Endothelial cell (in vitro differentiated cells): ENCODE data around the gene TK1. TPM values are rescaled to one million over a fixed set of nuclear protein-coding genes. Genes with fewer than 3 reads are reported as not detected.
A peak's percentile ranks its signal among the peaks of the same experiment; 100 is the strongest.

ENCODE experiments used
- DNase-seq: peaks from one replicate; pipeline ENCODE4 v3.0.0; 2021; ENCODE audit warnings: low spot score
- H3K27ac Mint-ChIP-seq: one replicate; pipeline ENCODE4 v1.8.0; 2021; ENCODE audit warnings: mixed read lengths, inconsistent platforms; ENCODE audit not compliant: unreplicated experiment
- H3K27me3 Mint-ChIP-seq: one replicate; pipeline ENCODE4 v1.8.0; 2021; ENCODE audit warnings: mild to moderate bottlenecking, moderate library complexity, mixed read lengths, inconsistent platforms; ENCODE audit not compliant: unreplicated experiment
- H3K36me3 Mint-ChIP-seq: one replicate; pipeline ENCODE4 v1.8.0; 2021; ENCODE audit warnings: mild to moderate bottlenecking, low read depth, mixed read lengths, inconsistent platforms; ENCODE audit not compliant: unreplicated experiment
- H3K4me1 Mint-ChIP-seq: one replicate; pipeline ENCODE4 v1.8.0; 2021; ENCODE audit warnings: mild to moderate bottlenecking, mixed read lengths, inconsistent platforms; ENCODE audit not compliant: unreplicated experiment
- H3K4me3 Mint-ChIP-seq: one replicate; pipeline ENCODE4 v1.8.0; 2021; ENCODE audit warnings: mild to moderate bottlenecking, mixed read lengths, inconsistent platforms; ENCODE audit not compliant: unreplicated experiment
- H3K9me3 Mint-ChIP-seq: one replicate; pipeline ENCODE4 v1.8.0; 2021; ENCODE audit warnings: mixed read lengths, inconsistent platforms; ENCODE audit not compliant: unreplicated experiment
- CTCF ChIP-seq: fragments of 200-600 bp; sonication (generic); IDR thresholded peaks from one replicate; pipeline ENCODE4 v1.5.0; 2021; ENCODE audit warnings: antibody characterized with exemption; ENCODE audit not compliant: unreplicated experiment
- total RNA-seq: library from RNA; stranded (reverse); fragmentation: NEBNext Ultra II Directional; extraction: Animal tissue kit (Norgen Biotek cat#: 25700); gene quantifications from one replicate; pipeline ENCODE4 v1.2.1, GENCODE V29; 2021; ENCODE audit not compliant: unreplicated experiment

Gene TK1
- total RNA-seq, 1 donor from 2014 or later = 23.8 TPM

- Mint-ChIP-seq H3K27ac (no peak overlapping the region), H3K9me3 (no peaks in the 10 kb centered on the region), H3K36me3 (peaks cover 11% of the 10 kb centered on the region), H3K4me1 (peaks cover 21% of the 10 kb centered on the region), H3K4me3 (no peak overlapping the region), H3K27me3 (no peaks in the 10 kb centered on the region)
- DNase-seq = no peak
- TF ChIP-seq CTCF = no peak
Measured at GRCh38 chr17:78208486-78208885, 21.6 kb upstream of the TK1 start.

GRCh38 chr17:78206298-78206697 is 19.4 kb upstream of the TK1 start:
- no peak overlapping the region for H3K4me3 Mint-ChIP-seq
- H3K27ac Mint-ChIP-seq = peak overlapping the region; percentile 53
- peaks cover 6% of the 10 kb centered on the region for H3K36me3 Mint-ChIP-seq
- no peak for TF ChIP-seq CTCF
- H3K4me1 Mint-ChIP-seq = peaks cover 16% of the 10 kb centered on the region
- DNase-seq = no peak
- H3K27me3 Mint-ChIP-seq = no peaks in the 10 kb centered on the region
- H3K9me3 Mint-ChIP-seq = no peaks in the 10 kb centered on the region

GRCh38 chr17:78205124-78205775 is 18.4 kb upstream of the TK1 start:
- Mint-ChIP-seq H3K27ac (no peak overlapping the region), H3K36me3 (peaks cover 6% of the 10 kb centered on the region), H3K4me3 (no peak overlapping the region), H3K9me3 (no peaks in the 10 kb centered on the region), H3K4me1 (peaks cover 16% of the 10 kb centered on the region), H3K27me3 (no peaks in the 10 kb centered on the region)
- no peak for DNase-seq
- TF ChIP-seq CTCF = no peak

GRCh38 chr17:78204387-78205123 is 17.7 kb upstream of the TK1 start:
- H3K36me3 Mint-ChIP-seq = peaks cover 6% of the 10 kb centered on the region
- H3K27me3 Mint-ChIP-seq = no peaks in the 10 kb centered on the region
- TF ChIP-seq CTCF = no peak
- H3K27ac Mint-ChIP-seq = no peak overlapping the region
- DNase-seq = no peak
- H3K9me3 Mint-ChIP-seq = no peaks in the 10 kb centered on the region
- H3K4me1 Mint-ChIP-seq = peaks cover 13% of the 10 kb centered on the region
- no peak overlapping the region for H3K4me3 Mint-ChIP-seq

GRCh38 chr17:78202666-78203065 is 15.8 kb upstream of the TK1 start:
- Mint-ChIP-seq H3K36me3 (peaks cover 13% of the 10 kb centered on the region), H3K9me3 (no peaks in the 10 kb centered on the region), H3K4me3 (no peak overlapping the region), H3K27ac (no peak overlapping the region), H3K27me3 (no peaks in the 10 kb centered on the region), H3K4me1 (peaks cover 13% of the 10 kb centered on the region)
- no peak for TF ChIP-seq CTCF
- no peak for DNase-seq
